Measurements from ENCODE around the gene ALLC. TPM values are rescaled to one million over a fixed set of nuclear protein-coding genes. Genes with fewer than 3 reads are reported as not detected.

The ALLC gene
- total and polyA plus RNA-seq, 10 donors = not detected

DNA sequence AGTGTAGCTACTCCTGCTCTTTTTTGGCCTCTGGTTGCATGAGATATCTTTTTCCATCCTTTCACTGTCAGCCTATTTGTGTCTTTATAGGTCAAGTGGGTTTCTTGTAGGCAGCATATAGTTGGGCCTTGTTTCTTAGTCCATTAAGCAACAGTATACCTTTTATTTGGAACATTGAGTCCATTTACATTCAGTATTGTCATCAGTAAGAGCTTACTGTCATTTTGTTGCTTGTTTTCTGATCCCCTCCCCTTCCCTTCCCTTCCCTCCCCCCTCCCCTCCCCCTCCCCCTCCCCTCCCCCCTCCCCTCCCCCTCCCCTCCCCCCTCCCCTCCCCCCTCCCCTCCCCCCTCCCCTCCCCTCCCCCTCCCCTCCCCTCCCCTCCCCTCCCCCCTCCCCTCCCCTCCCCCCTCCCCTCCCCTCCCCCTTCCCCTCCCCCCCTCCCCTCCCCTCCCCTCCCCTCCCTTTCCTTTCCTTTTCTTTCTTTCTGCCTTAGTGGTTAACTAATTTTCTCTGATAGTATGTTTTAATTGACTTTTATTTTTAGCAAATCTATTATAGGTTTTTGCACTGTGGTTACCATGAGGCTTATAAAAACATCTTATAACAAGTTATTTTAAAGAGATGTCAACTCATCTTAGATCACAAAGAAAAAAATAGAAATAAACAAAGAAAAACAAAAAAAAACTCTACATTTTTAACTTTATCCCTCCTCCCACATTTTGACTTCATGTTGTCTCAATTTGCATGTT lies 32.2 kb downstream of the ALLC start:
- TF ChIP-seq POLR2AphosphoS5 (IDR thresholded peaks at IDR 0.05) (no peak), POLR2A (IDR thresholded peaks at IDR 0.05) (no peak)
- TF ChIP-seq, protein P1, sequence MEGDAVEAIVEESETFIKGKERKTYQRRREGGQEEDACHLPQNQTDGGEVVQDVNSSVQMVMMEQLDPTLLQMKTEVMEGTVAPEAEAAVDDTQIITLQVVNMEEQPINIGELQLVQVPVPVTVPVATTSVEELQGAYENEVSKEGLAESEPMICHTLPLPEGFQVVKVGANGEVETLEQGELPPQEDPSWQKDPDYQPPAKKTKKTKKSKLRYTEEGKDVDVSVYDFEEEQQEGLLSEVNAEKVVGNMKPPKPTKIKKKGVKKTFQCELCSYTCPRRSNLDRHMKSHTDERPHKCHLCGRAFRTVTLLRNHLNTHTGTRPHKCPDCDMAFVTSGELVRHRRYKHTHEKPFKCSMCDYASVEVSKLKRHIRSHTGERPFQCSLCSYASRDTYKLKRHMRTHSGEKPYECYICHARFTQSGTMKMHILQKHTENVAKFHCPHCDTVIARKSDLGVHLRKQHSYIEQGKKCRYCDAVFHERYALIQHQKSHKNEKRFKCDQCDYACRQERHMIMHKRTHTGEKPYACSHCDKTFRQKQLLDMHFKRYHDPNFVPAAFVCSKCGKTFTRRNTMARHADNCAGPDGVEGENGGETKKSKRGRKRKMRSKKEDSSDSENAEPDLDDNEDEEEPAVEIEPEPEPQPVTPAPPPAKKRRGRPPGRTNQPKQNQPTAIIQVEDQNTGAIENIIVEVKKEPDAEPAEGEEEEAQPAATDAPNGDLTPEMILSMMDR (IDR thresholded peaks at IDR 0.05 in 8 of 11, conservative IDR thresholded peaks at IDR 0.05 in 3 of 11) = no peak
- Histone ChIP-seq H3K27me3 (replicated peaks in 1 of 7) (peaks cover 0 to 12% (median 0%) of the 10 kb centered on the region in 7 donors), H3K4me1 (no peaks in the 10 kb centered on the region), H3K9me3 (peaks cover 0 to 28% (median 13%) of the 10 kb centered on the region in 8 donors), H3K27ac (no peak overlapping the region), H3K36me3 (no peaks in the 10 kb centered on the region), H3K4me3 (no peak overlapping the region)
- intact Hi-C loops (cut with DNase I; ENCODE audit: low total_unique reads) = no loop called here
- DNase-seq = no peak

DNA sequence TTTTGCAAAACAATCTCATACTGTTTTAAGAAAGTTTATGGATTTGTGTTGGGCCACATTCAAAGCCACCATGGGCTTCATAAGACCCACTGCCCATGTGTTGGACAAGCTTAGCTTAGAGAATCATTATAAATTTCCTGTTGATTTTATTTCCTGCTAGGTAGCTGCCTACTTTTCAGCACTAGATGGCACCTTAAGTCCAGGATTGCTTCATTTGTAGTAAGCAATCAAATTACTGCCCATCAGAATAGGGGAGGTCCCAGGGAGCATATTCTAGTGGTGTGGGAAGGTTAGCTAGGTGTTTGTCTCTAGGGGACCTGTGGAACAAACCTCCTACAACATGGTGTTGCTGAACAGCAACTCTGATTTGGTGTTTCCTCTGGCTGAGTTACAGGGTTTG lies 34.4 kb downstream of the ALLC start:
- Histone ChIP-seq H3K4me1 (no peaks in the 10 kb centered on the region), H3K36me3 (no peaks in the 10 kb centered on the region), H3K9me3 (peaks cover 0 to 28% (median 13%) of the 10 kb centered on the region in 8 donors), H3K27ac (no peak overlapping the region), H3K4me3 (no peak overlapping the region), H3K27me3 (replicated peaks in 1 of 7) (peaks cover 0 to 12% (median 0%) of the 10 kb centered on the region in 7 donors)
- TF ChIP-seq, protein P1 (IDR thresholded peaks at IDR 0.05 in 8 of 11, conservative IDR thresholded peaks at IDR 0.05 in 3 of 11) = peak in 3 of 11 experiments; percentile 10 to 20 (median 20)
- TF ChIP-seq POLR2A (IDR thresholded peaks at IDR 0.05) (no peak), POLR2AphosphoS5 (IDR thresholded peaks at IDR 0.05) (no peak)
- intact Hi-C loops (cut with DNase I; ENCODE audit: low total_unique reads) = no loop called here
- no peak for DNase-seq

DNA sequence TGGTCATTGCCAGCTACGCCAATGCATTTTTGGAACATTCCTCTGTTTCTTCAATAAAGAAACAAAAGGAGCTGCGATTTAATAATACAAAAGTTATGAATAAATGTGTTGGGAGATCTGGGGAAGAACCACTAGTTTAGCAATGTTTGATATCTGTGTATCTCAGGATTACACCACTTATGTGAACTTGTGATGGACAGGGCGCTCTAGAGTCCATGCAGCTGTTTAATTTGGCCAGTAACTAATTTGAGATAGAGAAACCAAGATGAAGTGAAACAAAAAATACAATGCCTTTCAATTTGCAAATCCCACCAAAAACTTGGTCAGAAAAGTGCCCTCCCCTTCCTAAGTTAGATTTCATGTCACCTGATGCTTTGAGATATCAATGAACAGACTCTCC lies 38.5 kb downstream of the ALLC start:
- H3K27me3 ChIP-seq (replicated peaks in 1 of 7) = peaks cover 0 to 25% (median 0%) of the 10 kb centered on the region in 7 donors
- intact Hi-C loops (cut with DNase I; ENCODE audit: low total_unique reads) = no loop called here
- H3K27ac ChIP-seq = no peak overlapping the region
- H3K9me3 ChIP-seq = peaks cover 0 to 9% (median 1%) of the 10 kb centered on the region in 8 donors
- no peaks in the 10 kb centered on the region for H3K36me3 ChIP-seq
- no peaks in the 10 kb centered on the region for H3K4me1 ChIP-seq
- 88 to 95% (median 89%) methylated on average over 3 of the region's 3 CpGs for WGBS, 5 donors
- H3K4me3 ChIP-seq = no peak overlapping the region
- TF ChIP-seq, protein P1 (IDR thresholded peaks at IDR 0.05 in 8 of 11, conservative IDR thresholded peaks at IDR 0.05 in 3 of 11) = no peak
- TF ChIP-seq POLR2AphosphoS5 (IDR thresholded peaks at IDR 0.05) (no peak), POLR2A (IDR thresholded peaks at IDR 0.05) (no peak)
- no peak for DNase-seq

DNA sequence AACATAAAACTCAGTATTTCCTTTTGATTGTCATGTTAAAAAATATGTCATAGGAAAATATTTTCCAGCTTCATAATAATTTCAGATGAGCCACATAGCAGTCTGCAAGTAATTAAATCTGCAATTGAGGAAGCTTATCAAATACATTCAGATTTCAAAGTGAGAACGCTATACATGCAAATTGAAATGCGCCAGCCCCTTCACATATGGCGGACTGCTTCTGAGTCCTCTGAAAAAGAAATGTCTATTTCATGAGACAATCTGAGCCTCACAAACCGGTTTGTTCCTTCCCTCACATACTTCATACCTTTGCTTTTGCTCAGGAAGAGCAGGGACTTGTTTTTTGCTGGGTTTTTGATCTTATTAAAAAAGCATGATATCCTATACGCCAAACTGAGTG lies 43.1 kb downstream of the ALLC start:
- WGBS, 5 donors = 86 to 92% (median 88%) methylated on average over 5 of the region's 5 CpGs
- Histone ChIP-seq H3K4me3 (no peak overlapping the region), H3K27ac (no peak overlapping the region), H3K4me1 (peaks cover 0 to 6% (median 2%) of the 10 kb centered on the region in 6 donors), H3K27me3 (replicated peaks in 1 of 7) (peaks cover 0 to 54% (median 21%) of the 10 kb centered on the region in 7 donors), H3K36me3 (no peaks in the 10 kb centered on the region), H3K9me3 (peaks cover 0 to 4% (median 0%) of the 10 kb centered on the region in 8 donors)
- intact Hi-C loops (cut with DNase I; ENCODE audit: low total_unique reads) = no loop called here
- DNase-seq = no peak
- TF ChIP-seq, protein P1 (IDR thresholded peaks at IDR 0.05 in 8 of 11, conservative IDR thresholded peaks at IDR 0.05 in 3 of 11) = no peak
- TF ChIP-seq POLR2A (IDR thresholded peaks at IDR 0.05) = no peak
